ENCODE data around the gene FRG2B. TPM values are rescaled to one million over a fixed set of nuclear protein-coding genes. Genes with fewer than 3 reads are reported as not detected.

FRG2B gene
- total and polyA plus RNA-seq, 2 of the 13 experiments (the other 11 are each of a cell fraction or from before 2014, with no cell fraction given) = not detected

DNA sequence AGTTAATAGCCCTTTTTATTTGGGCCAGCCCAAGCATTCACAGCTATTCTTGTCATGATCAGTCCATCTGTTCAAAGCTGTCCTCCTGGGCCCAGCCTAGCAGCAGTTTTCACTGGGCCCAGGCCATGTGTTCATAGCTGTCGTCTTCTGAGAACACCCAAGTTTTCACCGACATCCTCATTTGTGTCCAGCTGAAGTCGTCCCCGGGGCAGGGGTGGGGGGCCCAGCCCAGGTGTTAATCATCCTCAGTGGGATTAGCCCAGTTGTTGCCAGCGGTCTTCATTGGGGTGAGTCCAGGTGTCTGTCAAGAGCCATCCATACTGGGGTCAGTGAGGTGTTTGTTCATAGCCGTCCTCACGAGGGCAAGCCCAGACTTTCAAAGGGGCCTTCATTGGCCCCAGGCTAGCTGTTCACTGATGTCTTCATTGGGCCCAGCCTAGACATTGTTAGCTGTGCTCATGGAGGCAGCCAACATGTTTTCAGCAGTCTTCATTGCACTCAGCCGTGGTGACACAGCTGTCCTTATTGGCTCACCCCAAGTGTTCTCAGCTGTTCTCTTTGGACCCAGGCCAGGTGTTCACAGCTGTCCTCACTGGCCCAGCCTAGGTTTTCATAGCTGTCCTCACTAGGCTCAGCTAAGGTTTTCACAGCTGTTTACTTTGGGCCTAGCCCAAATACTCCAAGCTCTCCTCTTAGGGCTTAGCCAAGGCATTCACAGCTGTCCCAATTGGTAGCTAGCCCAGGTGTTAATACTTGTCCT, 10.0 kb downstream of the FRG2B start:
- intact Hi-C loops (cut with micrococcal nuclease; ENCODE audit: unreplicated experiment) = no loop called here
- CTCF ChIA-PET (ENCODE audit: low intra/inter-chr PET ratio, low total read pairs) = no interaction called here
- DNase-seq (ENCODE audit: low spot score) = no peak
- H2AFZ ChIP-seq (ENCODE audit: low read length) = no peak overlapping the region
- no peak for ATAC-seq
- no peak overlapping the region for H3K9ac ChIP-seq (ENCODE audit: insufficient read depth, low read depth, low read length)
- no peaks in the 10 kb centered on the region for H4K20me1 ChIP-seq (ENCODE audit: insufficient read depth, low read length)
- no peak overlapping the region for H3K27ac ChIP-seq (ENCODE audit: extremely low read length, insufficient read depth, low read length)
- H3K4me2 ChIP-seq (ENCODE audit: low read depth, low read length) = no peak overlapping the region
- H3K27me3 ChIP-seq (ENCODE audit: control insufficient read depth in 1 of 2, insufficient read depth in 2 of 2, low read length in 2 of 2) = peaks cover 0 to 25% of the 10 kb centered on the region in 2 experiments; a peak in 3 of 5 replicates
- no peak for FAIRE-seq
- H3K4me1 ChIP-seq (ENCODE audit: insufficient read depth, low read length) = no peaks in the 10 kb centered on the region
- in situ Hi-C loops (cut with HindIII; ENCODE audit: extremely low pct_ligation_motif_present, low pct_unique_long_range_greater_than_20kb) = no loop called here
- no peak overlapping the region for H3K4me3 ChIP-seq (replicated peaks in 1 of 3; ENCODE audit: insufficient read depth in 1 of 3, low read depth in 2 of 3, low read length in 3 of 3)
- no peaks in the 10 kb centered on the region for H3K9me3 ChIP-seq (ENCODE audit: low read length)
- no peaks in the 10 kb centered on the region for H3K36me3 ChIP-seq (replicated peaks in 1 of 2; ENCODE audit: control insufficient read depth in 1 of 2, insufficient read depth in 2 of 2, low read length in 2 of 2)
- no peak for TF ChIP-seq NFE2L1 (CRISPR knock-in tag; IDR thresholded peaks at IDR 0.05; ENCODE audit: borderline replicate concordance)
- POLR2A ChIA-PET = no interaction called here
- H3K79me2 ChIP-seq (ENCODE audit: insufficient read depth, low read length) = no peaks in the 10 kb centered on the region
- no TSS peak for BruUV-seq (replicated peaks)
- WGBS (ENCODE audit: low lambda C conversion rate) = 27% methylated on average over 5 of the region's 8 CpGs

DNA sequence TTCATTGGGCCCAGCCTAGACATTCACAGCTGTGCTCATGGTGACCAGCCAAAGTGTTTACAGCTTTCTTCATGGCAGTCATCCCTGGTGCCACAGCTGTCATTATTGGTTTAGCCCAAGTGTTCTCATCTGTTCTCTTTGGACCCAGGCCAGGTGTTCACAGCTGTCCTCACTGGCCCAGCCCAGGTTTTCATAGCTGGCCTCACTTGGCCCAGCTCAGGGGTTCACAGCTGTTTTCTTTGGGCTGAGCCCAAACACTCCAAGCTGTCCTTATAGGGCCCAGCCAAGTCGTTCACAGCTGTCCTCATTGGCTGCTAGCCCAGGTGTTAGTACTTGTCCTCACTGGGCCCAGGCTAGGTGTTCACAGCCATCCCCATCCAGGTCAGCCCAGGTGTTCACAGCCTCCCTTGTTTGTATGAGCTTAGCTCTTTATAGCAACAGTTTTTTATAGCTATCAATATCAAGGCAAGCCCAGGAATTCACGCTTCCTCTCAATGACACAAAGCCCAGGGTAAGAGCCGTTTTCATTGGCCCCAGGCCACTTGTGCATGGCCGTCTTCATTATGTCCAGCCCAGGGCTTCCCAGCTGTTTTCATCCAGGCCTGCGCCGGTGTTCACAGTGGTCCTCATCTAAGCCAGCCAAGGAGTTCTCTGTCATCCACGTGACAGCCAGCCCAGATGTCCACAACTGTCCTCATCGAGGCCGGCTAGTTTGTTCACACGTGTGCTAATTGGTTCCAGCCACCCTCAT, 11.6 kb downstream of the FRG2B start:
- Histone ChIP-seq H3K4me1 (ENCODE audit: insufficient read depth, low read length) (no peaks in the 10 kb centered on the region), H4K20me1 (ENCODE audit: insufficient read depth, low read length) (no peaks in the 10 kb centered on the region), H3K4me2 (ENCODE audit: low read depth, low read length) (no peak overlapping the region), H3K27ac (ENCODE audit: extremely low read length, insufficient read depth, low read length) (no peak overlapping the region), H3K4me3 (replicated peaks in 1 of 3; ENCODE audit: insufficient read depth in 1 of 3, low read depth in 2 of 3, low read length in 3 of 3) (no peak overlapping the region), H3K36me3 (replicated peaks in 1 of 2; ENCODE audit: control insufficient read depth in 1 of 2, insufficient read depth in 2 of 2, low read length in 2 of 2) (no peaks in the 10 kb centered on the region), H3K9me3 (ENCODE audit: low read length) (no peaks in the 10 kb centered on the region), H3K27me3 (ENCODE audit: control insufficient read depth in 1 of 2, insufficient read depth in 2 of 2, low read length in 2 of 2) (peaks cover 0 to 19% of the 10 kb centered on the region in 2 experiments; a peak in 3 of 5 replicates), H2AFZ (ENCODE audit: low read length) (no peak overlapping the region), H3K9ac (ENCODE audit: insufficient read depth, low read depth, low read length) (no peak overlapping the region), H3K79me2 (ENCODE audit: insufficient read depth, low read length) (no peaks in the 10 kb centered on the region)
- intact Hi-C loops (cut with micrococcal nuclease; ENCODE audit: unreplicated experiment) = no loop called here
- ChIA-PET CTCF (ENCODE audit: low intra/inter-chr PET ratio, low total read pairs) (no interaction called here), POLR2A (no interaction called here)
- BruUV-seq (replicated peaks) = no TSS peak
- ATAC-seq (no peak), DNase-seq (ENCODE audit: low spot score) (no peak), FAIRE-seq (no peak)
- in situ Hi-C loops (cut with HindIII; ENCODE audit: extremely low pct_ligation_motif_present, low pct_unique_long_range_greater_than_20kb) = no loop called here
- 56% methylated on average over 6 of the region's 10 CpGs for whole genome bisulfite sequencing (ENCODE audit: low lambda C conversion rate)
- TF ChIP-seq SIN3B (IDR thresholded peaks at IDR 0.05; ENCODE audit: low read length) = no peak
- no peak for TF ChIP-seq AGO1 (IDR thresholded peaks at IDR 0.05; ENCODE audit: low read depth, low read length, poor library complexity, severe bottlenecking)
- TF ChIP-seq, protein P1, sequence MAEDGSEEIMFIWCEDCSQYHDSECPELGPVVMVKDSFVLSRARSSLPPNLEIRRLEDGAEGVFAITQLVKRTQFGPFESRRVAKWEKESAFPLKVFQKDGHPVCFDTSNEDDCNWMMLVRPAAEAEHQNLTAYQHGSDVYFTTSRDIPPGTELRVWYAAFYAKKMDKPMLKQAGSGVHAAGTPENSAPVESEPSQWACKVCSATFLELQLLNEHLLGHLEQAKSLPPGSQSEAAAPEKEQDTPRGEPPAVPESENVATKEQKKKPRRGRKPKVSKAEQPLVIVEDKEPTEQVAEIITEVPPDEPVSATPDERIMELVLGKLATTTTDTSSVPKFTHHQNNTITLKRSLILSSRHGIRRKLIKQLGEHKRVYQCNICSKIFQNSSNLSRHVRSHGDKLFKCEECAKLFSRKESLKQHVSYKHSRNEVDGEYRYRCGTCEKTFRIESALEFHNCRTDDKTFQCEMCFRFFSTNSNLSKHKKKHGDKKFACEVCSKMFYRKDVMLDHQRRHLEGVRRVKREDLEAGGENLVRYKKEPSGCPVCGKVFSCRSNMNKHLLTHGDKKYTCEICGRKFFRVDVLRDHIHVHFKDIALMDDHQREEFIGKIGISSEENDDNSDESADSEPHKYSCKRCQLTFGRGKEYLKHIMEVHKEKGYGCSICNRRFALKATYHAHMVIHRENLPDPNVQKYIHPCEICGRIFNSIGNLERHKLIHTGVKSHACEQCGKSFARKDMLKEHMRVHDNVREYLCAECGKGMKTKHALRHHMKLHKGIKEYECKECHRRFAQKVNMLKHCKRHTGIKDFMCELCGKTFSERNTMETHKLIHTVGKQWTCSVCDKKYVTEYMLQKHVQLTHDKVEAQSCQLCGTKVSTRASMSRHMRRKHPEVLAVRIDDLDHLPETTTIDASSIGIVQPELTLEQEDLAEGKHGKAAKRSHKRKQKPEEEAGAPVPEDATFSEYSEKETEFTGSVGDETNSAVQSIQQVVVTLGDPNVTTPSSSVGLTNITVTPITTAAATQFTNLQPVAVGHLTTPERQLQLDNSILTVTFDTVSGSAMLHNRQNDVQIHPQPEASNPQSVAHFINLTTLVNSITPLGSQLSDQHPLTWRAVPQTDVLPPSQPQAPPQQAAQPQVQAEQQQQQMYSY (CRISPR knock-in tag; IDR thresholded peaks at IDR 0.05) = no peak
- no peak for TF ChIP-seq ZNF350 (CRISPR knock-in tag; IDR thresholded peaks at IDR 0.05; ENCODE audit: borderline replicate concordance, low read depth)
- no peak for TF ChIP-seq FOXP1 (IDR thresholded peaks at IDR 0.05)
- no peak for TF ChIP-seq FOXP1 (CRISPR knock-in tag; IDR thresholded peaks at IDR 0.05)
- TF ChIP-seq ZNF143 (CRISPR knock-in tag; IDR thresholded peaks at IDR 0.05) = no peak
- no peak for TF ChIP-seq SCMH1 (CRISPR knock-in tag; IDR thresholded peaks at IDR 0.05; ENCODE audit: borderline replicate concordance)
- no peak for TF ChIP-seq NFYC (CRISPR knock-in tag; IDR thresholded peaks at IDR 0.05)
- TF ChIP-seq, protein P2, sequence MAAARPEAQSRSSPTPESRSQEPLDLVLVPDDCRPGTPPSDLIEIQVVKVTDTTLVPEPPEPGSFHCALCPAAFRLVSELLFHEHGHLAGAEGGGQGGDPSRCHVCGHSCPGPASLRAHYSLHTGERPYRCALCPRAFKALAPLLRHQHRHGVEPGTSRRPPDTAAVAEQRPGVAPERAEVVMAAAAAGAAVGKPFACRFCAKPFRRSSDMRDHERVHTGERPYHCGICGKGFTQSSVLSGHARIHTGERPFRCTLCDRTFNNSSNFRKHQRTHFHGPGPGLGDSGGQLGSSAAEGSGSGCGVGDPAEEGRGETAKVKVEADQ (CRISPR knock-in tag; IDR thresholded peaks at IDR 0.05; ENCODE audit: borderline replicate concordance) = no peak

Data from HepG2 (cell line).